SK-MEL-5 (cell line): ENCODE data around the gene COPB2. TPM values are rescaled to one million over a fixed set of nuclear protein-coding genes. Genes with fewer than 3 reads are reported as not detected.
A peak's percentile ranks its signal among the peaks of the same experiment; 100 is the strongest.
"Not testable (repeated sequence)": the region's sequence is repeated elsewhere in the genome, so short reads cannot be mapped to it uniquely, and the experiment has no call there.

ENCODE experiments used
- DNase-seq: peaks from one replicate; pipeline ENCODE4 v3.0.0-alpha.2; 2016; ENCODE audit warnings: low read depth, low spot score
- in situ Hi-C: cut with HindIII; loops from 2 replicates; pipeline ENCODE4 v1.10.0; 2016; ENCODE audit warnings: low sequenced_read_pairs, high pct_unique_total_duplicates, low pct_unique_long_range_greater_than_20kb
- total RNA-seq: library from RNA; depleted of rRNA; stranded (reverse); fragments of >200 nt; shearing (Covaris generic); gene quantifications from 2 replicates; pipeline ENCODE4 v1.2.3, GENCODE V29; 2014

Gene COPB2
- total RNA-seq, 1 experiment from 2014 or later = 184 TPM

DNA sequence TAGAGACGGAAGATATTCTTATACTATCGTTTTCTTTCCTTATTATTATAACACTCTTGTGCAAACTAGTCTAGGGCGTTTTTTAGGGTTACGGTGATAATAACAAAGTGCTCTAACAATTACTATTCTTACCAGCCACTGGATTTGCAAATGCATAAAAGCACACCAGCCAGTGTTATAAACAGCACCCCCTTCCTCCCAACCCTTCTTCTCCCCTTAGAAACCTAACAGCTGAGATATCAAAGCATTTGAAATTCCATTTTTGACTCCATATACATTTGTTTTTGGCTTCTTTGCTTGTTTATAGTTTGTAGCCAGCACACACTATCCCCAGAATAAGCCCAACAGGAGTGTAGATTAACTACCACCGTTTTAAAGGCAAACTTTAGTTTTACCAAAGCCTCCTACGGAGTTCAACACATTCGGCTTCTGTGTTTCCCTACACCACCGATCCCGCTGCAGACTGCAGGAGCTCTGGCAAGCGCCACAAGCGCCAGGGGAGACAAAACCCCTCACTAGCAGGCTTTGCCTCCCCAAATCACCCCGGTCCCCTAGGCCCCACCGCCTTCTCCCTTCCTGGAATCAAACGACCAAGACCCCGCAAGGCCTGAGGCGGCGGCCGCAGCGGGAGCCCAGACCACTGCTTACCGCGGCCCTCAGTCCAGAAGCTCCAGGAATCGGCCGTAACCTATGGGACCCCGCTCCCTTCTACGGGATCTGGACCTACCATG lies 461 bp downstream of the COPB2 start:
- in situ Hi-C loops = no loop called here
- DNase-seq = no peak

DNA sequence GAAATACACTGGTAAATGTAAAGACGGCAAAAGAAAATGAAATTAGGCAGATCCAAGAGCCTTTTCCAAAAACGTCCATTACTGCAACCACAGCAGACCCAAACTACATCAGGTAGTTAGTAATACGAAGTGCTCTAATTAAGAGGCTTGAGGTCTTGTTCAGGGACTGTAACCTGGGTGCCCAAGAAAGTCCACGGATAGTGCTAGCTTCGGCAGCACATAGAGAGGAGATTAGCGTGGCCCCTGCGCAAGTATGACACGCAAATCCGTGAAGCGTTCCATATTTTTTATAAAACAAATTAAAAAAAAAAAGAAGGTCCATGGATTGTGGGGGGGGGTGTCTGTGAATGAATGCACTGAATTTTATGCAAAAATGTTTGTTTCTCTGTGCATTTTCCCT lies 1.4 kb downstream of the COPB2 start:
- DNase-seq = no peak
- in situ Hi-C loops = no loop called here

DNA sequence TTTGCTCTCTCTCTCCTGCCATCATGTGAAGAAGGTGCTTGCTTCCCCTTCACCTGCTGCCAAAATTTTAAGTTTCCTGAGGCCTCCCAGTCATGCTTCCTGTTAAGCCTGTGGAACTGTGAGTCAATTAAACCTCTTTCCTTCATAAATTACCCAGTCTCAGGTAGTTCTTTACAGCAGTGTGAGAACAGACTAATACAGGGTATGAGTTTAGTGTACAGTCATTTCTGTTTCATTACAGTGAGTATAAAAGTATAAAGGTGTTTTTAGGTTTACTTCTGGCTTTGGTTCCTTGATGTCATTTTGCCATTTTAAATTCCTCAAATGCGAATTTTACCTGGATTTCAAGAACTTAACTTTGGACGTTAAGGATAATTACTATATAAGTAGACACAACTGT lies 7.2 kb downstream of the COPB2 start:
- in situ Hi-C loops, DNase-seq: not testable (repeated sequence)

DNA sequence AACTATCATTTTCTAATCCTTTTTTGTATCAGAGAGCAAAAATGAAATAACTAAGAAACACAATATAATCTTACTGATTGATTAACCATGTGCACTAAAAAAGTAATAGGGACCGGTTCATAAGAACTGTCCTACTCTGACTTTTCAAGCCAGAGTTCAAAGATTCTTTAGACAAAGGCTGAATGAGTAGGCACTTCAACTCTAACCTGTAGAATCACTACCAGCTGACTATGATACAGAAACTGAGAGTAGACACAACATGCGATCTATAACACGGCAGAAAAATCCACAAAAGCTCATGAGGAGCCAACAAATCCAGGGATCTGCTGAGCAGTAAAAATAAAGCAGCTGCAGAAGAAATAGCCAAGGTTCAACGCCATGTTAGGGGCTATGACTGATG lies 8.9 kb downstream of the COPB2 start:
- in situ Hi-C loops = no loop called here
- DNase-seq = no peak

DNA sequence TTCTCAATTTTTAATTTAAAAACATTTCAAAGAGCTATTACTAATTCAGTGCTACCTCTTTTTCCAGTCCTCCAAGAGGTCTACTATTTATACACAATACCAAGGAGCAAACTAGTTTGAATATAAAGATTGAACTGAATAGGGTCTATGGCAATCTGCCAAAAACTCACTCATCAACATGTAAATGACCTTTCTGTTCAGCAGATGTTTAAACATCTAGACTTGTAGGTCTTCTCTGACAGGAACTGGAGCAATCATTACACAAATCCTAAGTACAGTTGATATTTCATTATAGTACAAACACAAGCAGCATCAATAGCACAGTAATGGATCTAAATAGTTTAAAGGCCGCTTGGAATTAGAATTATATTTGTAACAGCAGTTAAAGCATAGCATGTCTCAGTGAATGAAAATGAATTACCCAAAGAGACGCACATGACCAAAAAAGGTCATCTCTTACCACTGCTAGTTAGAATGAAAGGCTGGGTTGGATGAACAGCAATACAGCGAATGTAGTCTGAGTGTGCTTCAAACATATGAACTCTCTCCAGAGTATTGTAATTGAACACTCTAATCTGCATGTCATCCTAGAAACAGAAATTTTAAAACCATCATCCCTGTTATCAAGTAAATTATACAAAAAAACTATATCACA lies 10.7 kb downstream of the COPB2 start:
- no peak for DNase-seq
- in situ Hi-C loops = no loop called here

DNA sequence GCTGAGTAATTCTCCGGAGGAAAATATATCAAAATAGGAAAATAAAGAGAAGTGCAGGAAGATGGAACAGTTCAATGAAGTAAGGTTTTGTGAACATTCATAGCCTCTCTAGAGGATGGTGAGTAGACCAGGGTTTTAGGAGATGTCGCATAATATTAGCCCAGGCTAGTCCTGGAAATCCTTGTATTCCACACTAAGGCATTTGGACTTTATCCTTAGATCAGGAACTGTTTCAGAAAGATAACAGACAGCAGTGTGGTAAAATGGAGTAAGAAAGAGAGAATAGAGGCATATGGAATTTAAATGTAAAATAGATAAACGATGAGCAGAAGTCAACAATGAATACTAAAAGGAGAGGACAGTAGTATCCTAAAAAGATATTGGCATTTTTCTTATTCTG lies 12.1 kb downstream of the COPB2 start:
- no peak for DNase-seq
- in situ Hi-C loops = no loop called here

DNA sequence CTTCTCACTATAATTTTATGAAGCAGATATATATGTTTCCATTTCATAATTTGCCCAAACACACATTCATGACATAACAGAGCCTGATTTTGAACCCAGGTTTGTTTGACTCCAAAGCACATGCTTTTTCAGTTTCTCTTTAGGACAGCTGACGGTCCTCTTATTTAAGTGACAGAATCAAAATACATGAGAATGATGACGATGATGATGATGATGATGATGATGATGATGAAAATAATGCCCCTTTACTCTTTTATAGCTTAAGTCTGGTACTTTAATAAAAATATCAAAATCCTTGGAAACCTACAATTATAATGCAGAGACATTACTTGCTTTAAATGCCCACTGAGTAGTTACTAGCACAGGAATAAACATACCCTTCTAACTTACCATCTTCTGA lies 15.3 kb downstream of the COPB2 start:
- in situ Hi-C loops = no loop called here
- no peak for DNase-seq

DNA sequence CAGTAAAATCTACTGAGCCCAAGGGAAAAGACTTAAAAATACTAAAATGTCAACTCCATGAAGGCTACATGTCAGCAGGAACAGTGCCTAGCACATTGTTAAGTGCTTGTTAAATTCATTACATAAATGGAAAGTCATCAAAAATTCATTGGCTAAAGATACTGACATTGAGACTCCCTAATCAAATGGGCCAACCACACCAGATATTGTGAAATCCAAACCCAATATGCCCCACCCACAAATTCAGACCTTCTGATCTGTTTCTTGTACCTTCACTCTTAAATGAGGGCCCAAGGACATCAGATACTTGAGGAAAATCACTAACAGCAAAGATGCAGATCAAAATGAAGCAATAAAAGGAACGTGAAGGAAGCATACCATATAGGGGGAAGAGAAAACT lies 24.9 kb downstream of the COPB2 start:
- in situ Hi-C loops = no loop called here

DNA sequence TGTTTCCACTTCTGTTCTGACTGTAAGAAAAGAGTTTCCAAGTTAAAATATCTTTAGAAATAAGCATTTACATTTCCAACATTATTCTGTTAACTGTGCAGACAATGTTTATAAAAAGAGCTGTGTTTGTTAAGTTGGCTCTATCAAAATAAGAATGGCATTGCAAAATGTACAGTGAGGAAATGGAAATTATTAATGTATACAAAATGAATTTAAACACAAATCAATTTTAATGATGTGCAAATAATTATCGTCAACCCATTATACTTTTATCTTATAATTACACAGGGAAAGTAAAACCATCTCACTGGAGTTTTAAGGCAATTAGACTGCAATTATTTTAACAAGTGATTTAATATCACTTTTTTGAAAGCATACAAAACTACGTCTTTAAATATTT lies 28.2 kb downstream of the COPB2 start:
- no peak for DNase-seq
- in situ Hi-C loops = no loop called here

More for the DNA sequence above, 24.9 kb downstream of the COPB2 start:
- DNase-seq = no peak

DNA sequence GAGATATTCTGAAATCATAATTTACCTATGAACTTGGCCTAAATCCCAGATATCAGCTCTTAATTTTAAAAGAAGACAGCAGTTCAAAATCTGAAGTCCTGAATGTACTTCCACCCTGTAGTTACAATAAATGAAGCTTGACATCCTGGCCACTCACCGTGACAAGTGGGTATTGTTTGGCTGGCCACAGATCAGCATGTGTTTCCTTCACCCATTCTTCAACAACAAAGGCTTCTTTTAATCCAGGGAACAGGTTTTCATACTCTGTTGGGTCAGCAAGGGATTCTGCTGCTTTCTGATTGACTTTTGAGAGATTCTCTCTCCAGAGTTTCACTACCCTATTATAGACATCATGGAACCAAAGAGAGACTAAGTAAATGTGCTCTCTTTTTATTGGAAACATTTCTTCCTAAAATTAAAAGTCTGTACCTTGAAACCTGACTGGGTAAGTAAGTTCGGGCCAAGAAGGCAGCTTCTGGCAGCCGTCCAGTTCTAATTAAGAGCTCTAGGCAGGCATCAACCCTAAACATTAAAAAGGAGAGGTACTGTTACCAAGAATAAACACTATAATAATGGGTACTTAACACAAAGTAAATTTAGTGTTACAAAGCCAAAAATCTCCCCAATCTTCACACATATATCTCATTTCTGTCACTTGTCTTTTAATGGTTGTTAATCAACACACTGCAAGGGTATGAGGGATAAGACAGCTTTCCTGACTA lies 30.4 kb downstream of the COPB2 start:
- in situ Hi-C loops = no loop called here
- DNase-seq = peak; percentile 89

DNA sequence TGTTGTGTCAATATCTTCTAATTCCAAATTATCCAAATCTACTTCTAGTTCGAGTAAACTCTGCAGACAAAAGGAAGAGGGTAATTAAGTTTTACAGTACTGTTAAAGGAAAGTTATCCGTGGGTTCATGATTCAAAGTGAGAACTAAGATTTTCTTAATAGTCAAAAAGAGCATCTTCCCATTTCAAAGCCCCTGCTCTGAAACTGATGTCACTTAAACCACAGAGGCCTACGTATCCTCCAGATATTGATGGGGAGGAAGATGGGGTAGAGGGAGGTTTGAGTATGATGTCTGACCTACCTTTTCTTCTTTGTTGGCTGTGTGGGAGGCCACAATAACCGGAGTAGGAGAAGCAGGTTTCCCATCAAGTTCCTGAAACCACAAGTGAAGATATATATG lies 31.5 kb downstream of the COPB2 start:
- no peak for DNase-seq
- in situ Hi-C loops = no loop called here

DNA sequence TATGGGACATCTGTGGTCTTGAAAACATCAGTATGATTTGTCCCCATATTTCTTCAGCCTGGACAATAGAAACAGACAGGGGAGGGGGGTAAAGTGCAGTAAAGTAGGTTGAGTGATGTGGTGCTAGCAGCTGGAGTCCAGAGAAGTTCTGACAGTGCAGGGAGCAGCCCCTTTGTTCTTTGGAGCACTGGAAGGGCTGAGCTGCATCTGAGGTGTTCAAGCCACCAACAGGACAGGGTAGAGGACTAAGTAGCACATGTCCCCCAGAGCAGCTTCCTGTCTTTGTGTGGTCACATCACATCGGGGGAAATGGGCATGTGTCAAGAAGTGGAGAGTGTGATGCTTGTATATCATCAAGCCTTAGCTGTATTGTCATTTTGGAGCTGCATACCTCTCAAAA lies 33.6 kb downstream of the COPB2 start:
- in situ Hi-C loops = no loop called here
- no peak for DNase-seq

DNA sequence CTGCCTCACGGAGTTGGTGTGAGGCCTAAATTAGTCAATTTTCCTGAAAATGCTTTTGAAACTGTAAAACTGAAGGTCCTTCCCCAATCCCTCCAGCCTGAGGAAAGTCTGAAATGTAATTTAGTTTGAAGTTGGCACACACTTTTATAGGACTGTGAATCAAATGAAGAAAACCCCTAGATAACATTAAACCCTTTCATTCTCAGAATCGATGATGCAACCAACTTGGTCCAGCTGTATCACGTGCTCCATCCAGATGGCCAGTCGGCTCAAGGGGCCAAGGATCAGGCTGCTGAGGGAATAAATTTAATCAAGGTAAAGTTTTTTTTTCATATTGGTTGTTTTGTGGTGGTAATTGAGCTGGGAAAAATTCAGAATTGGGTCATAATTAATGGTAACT lies 34.0 kb downstream of the COPB2 start:
- DNase-seq = peak; percentile 72
- in situ Hi-C loops = no loop called here

DNA sequence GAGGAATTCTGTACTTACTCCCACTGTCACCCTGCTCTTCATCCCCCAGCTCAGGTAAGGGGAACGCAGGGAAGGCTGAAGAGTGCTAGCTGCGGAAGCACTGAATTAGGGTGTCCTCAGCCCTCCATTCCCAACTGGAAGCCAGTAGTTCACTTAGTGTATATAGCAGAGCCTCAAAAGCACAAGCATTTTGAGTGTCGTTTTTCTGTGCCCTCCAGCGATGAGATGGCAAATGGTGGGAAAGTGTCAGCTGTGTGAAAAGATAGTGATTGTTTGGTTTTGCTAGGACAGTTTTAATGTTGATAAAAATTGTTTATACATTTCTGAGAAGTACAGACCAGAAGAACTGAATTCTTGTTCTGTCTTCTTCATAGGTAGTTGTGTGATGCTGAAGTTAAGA lies 34.8 kb downstream of the COPB2 start:
- in situ Hi-C loops = no loop called here
- DNase-seq = no peak

DNA sequence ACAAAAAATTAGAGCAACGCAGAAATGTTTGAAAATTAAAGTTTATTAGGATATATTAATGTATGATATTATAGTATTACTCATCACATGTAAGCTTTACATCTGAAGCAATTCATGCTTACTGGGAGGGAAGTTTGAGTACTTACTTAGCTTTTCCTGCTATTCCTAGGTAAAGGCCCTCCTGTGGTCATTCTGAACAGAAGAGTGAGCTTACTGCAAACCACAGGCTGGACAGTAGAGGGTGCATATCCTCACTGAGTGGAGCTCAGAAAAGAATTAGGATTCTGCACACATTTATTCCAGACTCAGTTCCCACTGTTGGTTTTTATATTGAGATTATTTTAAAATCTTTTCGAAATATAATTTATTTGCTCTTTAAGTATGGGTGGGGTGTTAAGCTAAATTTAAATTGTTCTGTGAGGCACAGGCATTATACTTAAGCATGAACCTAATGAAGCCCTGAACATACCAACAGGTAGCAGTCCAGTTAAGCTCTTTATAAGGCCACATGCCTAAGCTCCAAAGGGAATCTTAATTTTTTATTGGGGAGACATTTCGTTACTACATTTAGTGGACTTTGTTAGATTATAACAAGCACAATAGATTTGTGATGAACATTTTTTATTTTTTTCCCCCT lies 35.4 kb downstream of the COPB2 start:
- in situ Hi-C loops = no loop called here
- DNase-seq = peak; percentile 84

DNA sequence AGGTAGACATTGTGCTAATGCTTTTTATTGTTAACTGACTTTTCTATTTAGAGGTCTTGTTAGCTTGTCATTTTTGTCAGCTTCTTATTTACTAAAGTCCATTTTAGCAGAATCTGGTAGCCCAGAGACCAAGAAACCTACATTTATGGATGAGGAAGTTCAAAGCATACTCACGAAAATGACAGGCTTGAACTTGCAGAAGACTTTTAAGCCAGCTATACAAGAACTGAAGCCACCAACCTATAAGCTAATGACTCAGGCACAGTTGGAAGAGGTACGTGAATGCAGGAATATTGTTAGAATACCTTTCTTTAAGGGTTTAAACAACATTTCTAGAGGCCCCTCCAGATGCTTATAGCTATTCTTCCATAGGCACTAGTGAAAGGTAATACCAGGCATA lies 42.7 kb downstream of the COPB2 start:
- DNase-seq = no peak
- in situ Hi-C loops = no loop called here

DNA sequence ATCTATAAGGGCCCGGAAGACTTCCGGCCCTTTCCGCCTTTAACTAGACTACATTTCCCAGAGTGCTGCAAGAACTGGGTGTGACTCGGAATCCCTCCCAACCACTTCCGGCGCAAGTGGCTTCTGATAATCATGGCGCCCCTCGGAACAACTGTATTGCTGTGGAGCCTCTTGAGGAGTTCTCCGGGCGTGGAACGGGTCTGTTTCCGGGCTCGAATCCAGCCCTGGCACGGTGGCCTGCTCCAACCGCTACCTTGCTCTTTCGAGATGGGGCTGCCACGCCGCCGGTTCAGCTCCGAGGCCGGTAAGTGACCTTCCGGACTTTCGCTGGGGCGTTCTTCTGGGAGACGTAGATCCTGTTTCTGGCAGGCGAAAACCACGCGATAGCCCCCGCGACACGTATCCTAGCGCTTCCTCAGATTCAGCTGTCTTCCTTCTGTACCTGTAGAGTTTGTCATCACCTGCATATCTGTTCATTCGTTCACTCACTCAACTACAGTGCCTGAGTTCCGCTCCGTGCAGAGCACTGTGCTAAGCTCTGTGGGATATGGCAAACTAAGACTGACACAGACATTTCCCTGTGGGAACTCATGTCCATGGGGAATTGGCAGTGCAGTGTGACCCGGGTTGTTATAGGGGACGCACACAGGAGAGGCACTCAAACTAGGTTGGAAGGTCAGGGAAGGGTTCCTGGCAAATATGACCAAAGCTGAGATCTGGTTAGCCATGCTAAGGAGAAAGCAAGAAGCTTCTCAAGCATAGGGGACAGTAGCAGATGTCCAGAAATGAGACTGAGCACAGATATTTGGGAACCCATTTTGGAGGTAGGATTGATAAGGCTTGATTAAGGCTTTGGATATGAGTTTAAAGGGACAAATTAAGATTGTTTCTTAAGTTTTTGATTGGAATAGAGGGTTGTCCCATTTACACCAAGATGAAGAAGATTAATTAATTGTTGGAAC lies 45.3 kb downstream of the COPB2 start, which contains the start of gene MRPS22:
Gene MRPS22 (plus strand): TSS at position 126 of the 962 bp plus-strand sequence. CDS start 7 bp downstream, at position 133.
- DNase-seq = peak; percentile 94
- in situ Hi-C loops = no loop called here
